Measurements from ENCODE around the gene NKG7. TPM values are rescaled to one million over a fixed set of nuclear protein-coding genes. Genes with fewer than 3 reads are reported as not detected.
"Not testable (repeated sequence)": the region's sequence is repeated elsewhere in the genome, so short reads cannot be mapped to it uniquely, and the experiment has no call there.

Gene NKG7
- total RNA-seq, 1 experiment from 2014 or later: not detected

GRCh38 chr19:51418707-51419106 is 46.3 kb upstream of the NKG7 start:
- H3K27ac ChIP-seq: no peak overlapping the region
- H3F3A ChIP-seq (ENCODE audit: insufficient read depth, low read depth): no peaks in the 10 kb centered on the region
- H3K4me2 ChIP-seq: no peak overlapping the region
- no peak overlapping the region for H3K4me3 ChIP-seq
- intact Hi-C loops (cut with micrococcal nuclease; ENCODE audit: unreplicated experiment): no loop called here
- no peaks in the 10 kb centered on the region for H3K36me3 ChIP-seq (ENCODE audit: low read depth)
- H2AFZ ChIP-seq: no peak overlapping the region
- H3K79me2 ChIP-seq (ENCODE audit: low read depth): no peaks in the 10 kb centered on the region
- H4K20me1 ChIP-seq (ENCODE audit: insufficient read depth): no peaks in the 10 kb centered on the region; the same call in 1 of the 2 replicates
- TF ChIP-seq EZH2 (IDR thresholded peaks at IDR 0.05; ENCODE audit: low read depth) (no peak), CTCF (conservative IDR thresholded peaks at IDR 0.05) (no peak)
- no peaks in the 10 kb centered on the region for H3K9me3 ChIP-seq (ENCODE audit: insufficient read depth, low read depth)
- no peaks in the 10 kb centered on the region for H3K4me1 ChIP-seq (replicated peaks; ENCODE audit: insufficient read depth)
- BruUV-seq (replicated peaks): no TSS peak
- H3K27me3 ChIP-seq (ENCODE audit: insufficient read depth, low read depth): peaks cover 52% of the 10 kb centered on the region
- H3K9me2 ChIP-seq (ENCODE audit: insufficient read depth): no peaks in the 10 kb centered on the region
- ChIA-PET CTCF (interaction anchor here (0.5 kb wide), 1 partner anchor 614 kb away, joined by 6 read pairs; no protein-coding TSS in a partner anchor), POLR2A (ENCODE audit: unreplicated experiment) (interaction anchor here (0.6 kb wide), 1 partner anchor 46 kb away, joined by 5 read pairs; no protein-coding TSS in a partner anchor)
- DNase-seq: no peak

GRCh38 chr19:51417810-51418157 is 45.3 kb upstream of the NKG7 start:
- no peak overlapping the region for H3K4me2 ChIP-seq
- no peaks in the 10 kb centered on the region for H3K36me3 ChIP-seq (ENCODE audit: low read depth)
- H4K20me1 ChIP-seq (ENCODE audit: insufficient read depth): no peaks in the 10 kb centered on the region; the same call in 1 of the 2 replicates
- no peak overlapping the region for H2AFZ ChIP-seq
- POLR2A ChIA-PET (ENCODE audit: unreplicated experiment): interaction anchor here (0.6 kb wide), 1 partner anchor 50 kb away, joined by 3 read pairs; no protein-coding TSS in a partner anchor
- H3K27me3 ChIP-seq (ENCODE audit: insufficient read depth, low read depth): peaks cover 61% of the 10 kb centered on the region
- intact Hi-C loops (cut with micrococcal nuclease; ENCODE audit: unreplicated experiment): no loop called here
- no peaks in the 10 kb centered on the region for H3K9me3 ChIP-seq (ENCODE audit: insufficient read depth, low read depth)
- DNase-seq: no peak
- TF ChIP-seq EZH2 (IDR thresholded peaks at IDR 0.05; ENCODE audit: low read depth): no peak
- no peak for TF ChIP-seq CTCF (conservative IDR thresholded peaks at IDR 0.05)
- CTCF ChIA-PET: no interaction called here
- no peaks in the 10 kb centered on the region for H3F3A ChIP-seq (ENCODE audit: insufficient read depth, low read depth)
- H3K4me3 ChIP-seq: no peak overlapping the region
- BruUV-seq (replicated peaks): no TSS peak
- H3K27ac ChIP-seq: no peak overlapping the region
- no peaks in the 10 kb centered on the region for H3K9me2 ChIP-seq (ENCODE audit: insufficient read depth)
- H3K79me2 ChIP-seq (ENCODE audit: low read depth): no peaks in the 10 kb centered on the region
- H3K4me1 ChIP-seq (replicated peaks; ENCODE audit: insufficient read depth): no peaks in the 10 kb centered on the region

DNA sequence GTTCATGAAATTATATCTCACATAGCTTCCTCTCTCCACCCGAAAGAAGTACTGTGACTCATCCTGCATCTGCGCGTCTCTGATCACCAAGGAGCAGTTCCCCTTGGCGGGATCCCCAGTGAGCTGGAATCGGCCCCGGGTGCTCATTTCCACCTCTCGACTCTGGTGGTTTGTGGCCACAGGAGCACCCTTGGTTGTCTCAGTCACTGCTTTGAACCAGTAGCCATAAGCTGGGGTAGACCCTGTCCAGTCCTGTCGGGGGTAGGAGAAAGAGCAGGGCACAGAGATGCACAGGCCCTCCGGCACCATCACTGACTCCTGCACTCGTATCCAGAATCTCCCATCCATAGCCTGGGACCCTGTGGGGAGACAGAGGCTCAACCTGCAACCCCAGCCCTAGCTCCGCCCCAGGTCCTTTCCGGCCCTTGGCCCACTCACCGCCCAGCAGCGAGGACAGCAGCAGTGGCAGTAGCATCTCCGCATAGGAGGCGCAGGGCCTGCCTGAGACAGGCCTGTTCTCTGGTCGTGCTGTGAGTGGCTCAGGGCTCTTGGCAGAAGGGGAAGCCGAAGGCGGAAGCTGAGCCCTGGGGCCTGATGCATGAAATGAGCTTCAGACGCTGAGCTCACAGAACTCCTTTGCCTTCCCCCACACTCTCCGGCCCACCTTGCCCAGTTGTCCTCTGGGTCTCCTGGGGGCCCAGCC is 44.8 kb upstream of the NKG7 start, which contains the start of gene SIGLEC10:
Gene SIGLEC10 (minus strand): TSS at position 536 of the 703 bp plus-strand sequence. CDS start 61 bp downstream, at position 475.
- ChIA-PET CTCF (no interaction called here), POLR2A (ENCODE audit: unreplicated experiment) (interaction anchor here (0.6 kb wide), 1 partner anchor 50 kb away, joined by 3 read pairs; no protein-coding TSS in a partner anchor)
- Histone ChIP-seq H3K4me3 (no peak within 1 kb of the TSS), H4K20me1 (ENCODE audit: insufficient read depth) (no peaks in the 10 kb centered on the region; the same call in 1 of the 2 replicates), H3K4me2 (no peak within 1 kb of the TSS), H3K36me3 (ENCODE audit: low read depth) (no peaks in the 10 kb centered on the region), H3K27ac (no peak within 1 kb of the TSS), H3K27me3 (ENCODE audit: insufficient read depth, low read depth) (peaks cover 67% of the 10 kb centered on the region), H3F3A (ENCODE audit: insufficient read depth, low read depth) (no peaks in the 10 kb centered on the region), H3K9me2 (ENCODE audit: insufficient read depth) (no peaks in the 10 kb centered on the region), H3K79me2 (ENCODE audit: low read depth) (no peaks in the 10 kb centered on the region), H2AFZ (no peak within 1 kb of the TSS), H3K4me1 (replicated peaks; ENCODE audit: insufficient read depth) (no peaks in the 10 kb centered on the region), H3K9me3 (ENCODE audit: insufficient read depth, low read depth) (no peaks in the 10 kb centered on the region)
- BruUV-seq (replicated peaks): no TSS peak
- no peak for DNase-seq
- TF ChIP-seq EZH2 (IDR thresholded peaks at IDR 0.05; ENCODE audit: low read depth) (no peak), CTCF (conservative IDR thresholded peaks at IDR 0.05) (no peak)
- intact Hi-C loops (cut with micrococcal nuclease; ENCODE audit: unreplicated experiment): no loop called here

DNA sequence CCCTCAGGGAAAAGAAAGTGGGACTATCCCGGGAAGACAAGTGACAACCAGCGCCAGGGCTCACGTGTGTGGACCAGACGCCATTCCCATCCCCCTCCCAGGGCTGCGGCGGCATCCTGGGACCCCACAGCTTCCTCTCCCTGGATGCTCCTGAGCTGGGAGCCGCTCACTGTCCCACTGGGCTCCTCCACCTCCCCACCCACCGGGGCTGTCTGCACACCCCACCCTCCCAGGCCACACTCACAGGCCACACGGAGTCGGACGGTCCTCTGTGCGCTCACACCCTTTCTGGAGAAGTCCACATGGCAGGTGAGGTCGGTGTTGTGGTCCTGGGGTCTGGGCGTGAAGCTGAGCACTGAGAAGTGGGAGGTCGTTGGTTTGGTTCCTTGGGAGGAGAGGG is 44.0 kb upstream of the NKG7 start:
- H4K20me1 ChIP-seq (ENCODE audit: insufficient read depth); POLR2A ChIA-PET (ENCODE audit: unreplicated experiment); H3K9me3 ChIP-seq (ENCODE audit: insufficient read depth, low read depth); H3K27ac ChIP-seq; H3K36me3 ChIP-seq (ENCODE audit: low read depth); H3K4me2 ChIP-seq; H3K4me3 ChIP-seq; DNase-seq; BruUV-seq (replicated peaks); H3K4me1 ChIP-seq (replicated peaks; ENCODE audit: insufficient read depth); H3K9me2 ChIP-seq (ENCODE audit: insufficient read depth); CTCF ChIA-PET; H2AFZ ChIP-seq; H3K79me2 ChIP-seq (ENCODE audit: low read depth); intact Hi-C loops (cut with micrococcal nuclease; ENCODE audit: unreplicated experiment); H3F3A ChIP-seq (ENCODE audit: insufficient read depth, low read depth): not testable (repeated sequence)
- H3K27me3 ChIP-seq (ENCODE audit: insufficient read depth, low read depth): peaks cover 72% of the 10 kb centered on the region
